Thyroid gland (tissue), 4 donors: Measurements from ENCODE around the gene MICAL3. TPM values are rescaled to one million over a fixed set of nuclear protein-coding genes. Genes with fewer than 3 reads are reported as not detected.
A peak's percentile ranks its signal among the peaks of the same experiment; 100 is the strongest.

Experiments
- DNase-seq, 2 donors: peaks; one replicate each; pipeline ENCODE4 v3.0.0-alpha.2; 2019
- H3K27ac ChIP-seq, 3 donors: fragments of 200-600 bp; sonication (generic); 1 replicate in 2 of 3; 2 replicates in 1 of 3; pipeline ENCODE4 v1.5.1; 2016 to 2019; ENCODE audit warnings: mild to moderate bottlenecking in 1 of 3, moderate library complexity in 1 of 3
- H3K27me3 ChIP-seq: fragments of 200-600 bp; sonication (generic); one replicate; pipeline ENCODE4 v1.5.1; 2019
- H3K36me3 ChIP-seq, 2 donors: fragments of 200-600 bp; sonication (generic); one replicate each; pipeline ENCODE4 v1.5.1; 2016 to 2019
- H3K4me1 ChIP-seq, 2 donors: fragments of 200-600 bp; sonication (generic); one replicate each; pipeline ENCODE4 v1.5.1; 2017 to 2019
- H3K4me3 ChIP-seq, 3 donors: fragments of 200-600 bp; sonication (generic); replicated peaks in 1 of 3; 1 replicate in 2 of 3; 2 replicates in 1 of 3; pipeline ENCODE4 v1.5.1; 2016; ENCODE audit warnings: mild to moderate bottlenecking in 1 of 3
- H3K9me3 ChIP-seq: fragments of 200-600 bp; sonication (generic); one replicate; pipeline ENCODE4 v1.5.1; 2017
- CTCF ChIP-seq, 6 experiments: fragments of 200-600 bp in 3 of 6; fragments of 450-650 bp in 3 of 6; sonication (generic) in 3 of 6; IDR thresholded peaks; one replicate each; pipeline ENCODE4 v1.5.1; 2016 to 2019; ENCODE audit warnings: antibody characterized with exemption in 6 of 6, mild to moderate bottlenecking in 2 of 6, inconsistent platforms in 1 of 6, moderate library complexity in 1 of 6
- POLR2A ChIP-seq, 2 donors: fragments of 450-650 bp; IDR thresholded peaks; one replicate each; pipeline ENCODE4 v1.6.1; 2017; ENCODE audit warnings: antibody characterized with exemption in 2 of 2, mild to moderate bottlenecking in 2 of 2, moderate library complexity in 1 of 2
- WGBS, 2 donors: methylation state at CpG; one replicate each; pipeline ENCODE4 v1.1.5; 2017; 5-methylcytosine and 5-hydroxymethylcytosine counted together
- intact Hi-C: fragments of 100-400 bp; cut with DNase I; formaldehyde crosslinking; loops from one replicate; pipeline ENCODE4 v1.15.1; 2023
- total RNA-seq, 4 donors: library from RNA; depleted of rRNA; stranded (reverse); fragments of >200 nt; gene quantifications; one replicate each; pipeline ENCODE4 v1.2.3, GENCODE V29; 2016

The MICAL3 gene
- total RNA-seq, 4 donors from 2014 or later, result 31.8 to 53.8 (median 43.6) TPM

DNA sequence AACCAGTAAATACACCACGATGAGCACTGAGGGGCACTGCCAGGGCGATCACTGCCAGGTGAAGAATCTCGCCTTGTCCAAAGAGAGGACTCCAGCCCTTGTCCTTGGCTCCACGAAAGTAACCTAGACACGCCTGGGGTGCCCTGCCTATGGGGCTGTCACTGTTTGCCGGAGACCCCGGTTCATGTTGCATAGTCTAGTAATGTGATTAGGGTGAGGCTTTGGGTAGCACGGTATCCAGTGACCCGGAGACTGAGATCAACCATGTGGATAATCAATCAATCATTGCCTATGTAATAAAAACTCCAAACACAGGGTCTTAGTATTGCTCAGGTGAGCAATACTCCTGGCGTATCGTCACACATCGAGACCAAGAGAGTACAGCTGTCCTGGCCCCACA is 190.9 kb downstream of the MICAL3 start:
- H3K4me3 ChIP-seq, result no peak overlapping the region
- 84 to 91% methylated on average over 9 to 12 of the region's 12 CpGs for WGBS, 2 donors
- H3K36me3 ChIP-seq, result no peaks in the 10 kb centered on the region
- TF ChIP-seq CTCF (IDR thresholded peaks at IDR 0.05) (no peak), POLR2A (IDR thresholded peaks at IDR 0.05) (no peak)
- H3K27ac ChIP-seq, result peak overlapping the region; percentile 5 to 97 (median 63)
- DNase-seq, result no peak
- H3K27me3 ChIP-seq, result no peaks in the 10 kb centered on the region
- no peaks in the 10 kb centered on the region for H3K9me3 ChIP-seq
- intact Hi-C loops, result no loop called here
- H3K4me1 ChIP-seq, result peaks cover 47 to 75% of the 10 kb centered on the region in 2 donors

DNA sequence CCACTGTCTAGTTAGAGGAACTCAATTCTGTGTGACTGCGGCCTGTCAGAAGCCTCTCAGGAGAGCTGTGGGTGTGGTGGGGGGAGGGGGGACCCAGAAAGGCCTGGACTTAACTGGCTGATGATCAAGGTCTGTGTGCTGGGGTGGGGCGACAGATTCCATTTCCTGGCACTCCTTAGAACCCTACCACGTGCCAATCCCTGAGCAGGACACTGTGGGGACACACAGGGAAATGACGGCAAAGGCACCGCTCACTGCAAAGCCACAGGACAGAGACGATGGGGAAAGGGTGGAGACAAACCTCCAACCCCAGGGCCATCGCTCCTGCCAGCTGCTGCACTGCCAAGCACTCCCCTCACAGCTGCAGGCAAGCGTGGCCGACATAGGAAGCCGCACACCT is 191.7 kb downstream of the MICAL3 start:
- TF ChIP-seq POLR2A (IDR thresholded peaks at IDR 0.05), result no peak
- no peak for TF ChIP-seq CTCF (IDR thresholded peaks at IDR 0.05)
- no peak overlapping the region for H3K4me3 ChIP-seq
- H3K36me3 ChIP-seq, result no peaks in the 10 kb centered on the region
- H3K27me3 ChIP-seq, result no peaks in the 10 kb centered on the region
- peak overlapping the region; percentile 16 to 97 (median 63) for H3K27ac ChIP-seq
- peak; percentile 42 to 58 for DNase-seq
- no peaks in the 10 kb centered on the region for H3K9me3 ChIP-seq
- H3K4me1 ChIP-seq, result peaks cover 40 to 67% of the 10 kb centered on the region in 2 donors
- intact Hi-C loops, result no loop called here
- WGBS, 2 donors, result 48 to 71% methylated on average over 4 to 10 of the region's 10 CpGs

- peaks cover 33 to 60% of the 10 kb centered on the region in 2 donors for H3K4me1 ChIP-seq
- no peaks in the 10 kb centered on the region for H3K9me3 ChIP-seq
- H3K4me3 ChIP-seq, result no peak overlapping the region
- DNase-seq, result no peak
- no peak for TF ChIP-seq POLR2A (IDR thresholded peaks at IDR 0.05)
- TF ChIP-seq CTCF (IDR thresholded peaks at IDR 0.05), result no peak
- intact Hi-C loops, result loop anchor here (2.0 kb wide), 1 partner anchor 193 kb away; the partner anchor contains the start of gene MICAL3
- peak overlapping the region; percentile 16 to 97 (median 63) for H3K27ac ChIP-seq
- no peaks in the 10 kb centered on the region for H3K36me3 ChIP-seq
- H3K27me3 ChIP-seq, result no peaks in the 10 kb centered on the region
- 81 to 84% methylated on average over 17 of the region's 17 CpGs for WGBS, 2 donors
Measured at GRCh38 chr22:17831501-17832251, 192.7 kb downstream of the MICAL3 start.

GRCh38 chr22:17830043-17830961 is 194.1 kb downstream of the MICAL3 start:
- Histone ChIP-seq H3K36me3 (no peaks in the 10 kb centered on the region), H3K4me3 (no peak overlapping the region), H3K4me1 (peaks cover 22 to 48% of the 10 kb centered on the region in 2 donors), H3K27me3 (no peaks in the 10 kb centered on the region), H3K27ac (peak overlapping the region in 1 of 3 donors; percentile 97), H3K9me3 (no peaks in the 10 kb centered on the region)
- DNase-seq, result peak; percentile 88 to 92
- WGBS, 2 donors, result 60 to 64% methylated on average over 19 to 30 of the region's 31 CpGs
- intact Hi-C loops, result loop anchor here (2.0 kb wide), 1 partner anchor 194 kb away; the partner anchor contains the start of gene MICAL3
- TF ChIP-seq CTCF (IDR thresholded peaks at IDR 0.05) (peak; percentile 98 to 100 (median 99)), POLR2A (IDR thresholded peaks at IDR 0.05) (peak in 1 of 2 donors; percentile 13)
